ENCODE results near the gene POLR3A.

- TF ChIP-seq CTCF (conservative IDR thresholded peaks at IDR 0.05; ENCODE audit: low read depth, low read length) (no peak), EZH2 (IDR thresholded peaks at IDR 0.05; ENCODE audit: low read length, unreplicated experiment) (no peak), EZH2phosphoT487 (IDR thresholded peaks at IDR 0.05; ENCODE audit: borderline replicate concordance, low read length) (no peak)
Observed at GRCh38 chr10:77967611-77968022, 61.7 kb downstream of the POLR3A start.

All from PC-3 (cell line).